GM18951 (cell line): ENCODE measurements around the gene SPPL2A.

Experiments
- POLR2A ChIP-seq: IDR thresholded peaks from 4 replicates; pipeline ENCODE4 v1.6.1; 2011; ENCODE audit warnings: mild to moderate bottlenecking; ENCODE audit not compliant: insufficient read length, insufficient read depth; ENCODE audit errors: extremely low read depth
- in situ Hi-C: fragments of 300-500 bp; cut with MboI; formaldehyde crosslinking; loops from one replicate; pipeline ENCODE4 v1.12.0; 2022; ENCODE audit warnings: low sequenced_read_pairs, mixed read lengths, inconsistent platforms; ENCODE audit not compliant: unreplicated experiment

SPPL2A gene

DNA sequence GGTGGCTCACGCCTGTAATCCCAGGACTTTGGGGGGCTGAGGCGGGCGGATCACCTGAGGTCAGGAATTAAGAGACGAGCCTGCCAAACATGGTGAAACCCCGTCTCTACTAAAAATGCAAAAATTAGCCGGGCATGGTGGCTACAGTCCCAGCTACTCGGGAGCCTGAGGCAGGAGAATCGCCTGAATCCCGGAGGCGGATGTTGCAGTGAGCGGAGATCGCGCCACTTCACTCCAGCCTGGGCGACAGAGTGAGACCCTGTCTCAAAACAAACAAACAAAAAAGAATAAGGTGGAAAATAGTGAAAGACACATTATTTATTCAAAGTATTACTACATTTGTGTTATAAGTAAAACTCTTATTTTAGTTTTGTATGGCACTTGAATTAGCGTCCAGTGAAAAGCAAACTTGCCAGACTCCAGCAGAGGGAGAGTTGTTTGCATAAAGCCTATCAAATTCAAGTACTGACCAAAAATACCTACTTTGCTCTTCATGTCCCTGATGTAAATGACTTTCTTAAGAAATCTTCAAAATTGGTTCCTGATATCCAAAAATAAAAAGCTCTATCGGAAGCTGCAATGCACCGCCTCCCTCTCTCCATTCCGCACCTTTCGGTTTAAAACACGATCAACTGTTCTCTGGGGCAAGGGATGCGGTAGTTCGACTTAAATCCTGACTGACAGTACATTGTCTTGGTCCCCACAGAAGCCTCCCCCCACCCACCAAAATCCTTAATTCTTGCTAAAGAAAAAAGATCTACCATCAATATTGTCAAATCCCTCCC lies 80.1 kb downstream of the SPPL2A start:
- in situ Hi-C loops = loop anchor here (10.0 kb wide), 1 partner anchor 219 kb away; the partner anchor contains the start of gene AP4E1
- no peak for TF ChIP-seq POLR2A

DNA sequence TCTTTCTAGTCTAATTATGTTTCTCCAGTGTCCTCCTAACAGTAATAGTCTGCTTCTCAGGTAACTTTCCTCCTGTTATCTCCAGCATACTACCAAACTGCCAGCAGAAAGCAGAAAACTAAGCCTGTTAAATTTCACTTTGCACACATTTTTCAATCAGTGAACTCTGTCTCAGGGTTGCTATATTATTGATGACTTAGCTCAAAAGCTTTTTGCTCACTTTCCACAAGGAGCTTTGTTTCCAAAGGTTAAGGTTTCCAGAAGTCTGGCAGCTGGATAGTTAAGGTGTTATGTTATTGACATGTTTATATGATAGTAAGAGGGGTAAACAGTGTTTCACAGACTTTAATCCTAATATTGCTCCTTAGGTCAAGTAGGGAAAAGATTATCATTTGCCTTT lies 84.0 kb downstream of the SPPL2A start:
- in situ Hi-C loops = loop anchor here (10.0 kb wide), 1 partner anchor 223 kb away; the partner anchor contains the start of gene AP4E1
- TF ChIP-seq POLR2A = no peak

DNA sequence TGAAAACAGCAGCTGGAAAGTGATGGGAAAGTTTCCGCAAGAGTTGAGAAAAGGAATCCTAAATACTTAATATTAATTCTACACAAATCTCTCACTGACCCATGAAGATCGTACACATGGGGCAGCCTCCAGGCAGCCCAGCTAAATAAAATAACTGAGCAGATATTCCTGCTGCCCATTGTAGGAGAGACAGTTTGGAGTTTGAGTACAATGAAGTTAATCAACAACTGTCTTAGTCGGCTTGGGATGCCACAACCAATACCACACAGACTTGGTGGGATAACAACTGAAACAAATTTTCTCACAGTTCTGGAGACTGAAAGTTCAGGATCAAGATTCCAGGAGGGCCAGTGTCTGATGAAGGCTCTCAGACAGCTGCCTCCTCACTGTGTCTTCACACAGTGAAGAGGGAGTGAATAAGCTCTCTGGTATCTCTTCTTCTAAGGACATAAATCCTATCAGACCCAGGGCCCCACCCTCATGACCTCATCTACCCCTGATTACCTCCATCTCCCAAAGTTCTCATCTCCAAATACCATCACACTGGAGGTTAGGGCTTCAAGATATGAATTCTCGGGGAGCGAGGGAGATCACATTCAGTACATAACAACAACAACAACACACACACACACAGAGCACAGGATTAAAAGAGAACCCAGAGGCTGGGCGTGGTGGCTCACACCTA lies 88.6 kb downstream of the SPPL2A start:
- in situ Hi-C loops = no loop called here
- no peak for TF ChIP-seq POLR2A

DNA sequence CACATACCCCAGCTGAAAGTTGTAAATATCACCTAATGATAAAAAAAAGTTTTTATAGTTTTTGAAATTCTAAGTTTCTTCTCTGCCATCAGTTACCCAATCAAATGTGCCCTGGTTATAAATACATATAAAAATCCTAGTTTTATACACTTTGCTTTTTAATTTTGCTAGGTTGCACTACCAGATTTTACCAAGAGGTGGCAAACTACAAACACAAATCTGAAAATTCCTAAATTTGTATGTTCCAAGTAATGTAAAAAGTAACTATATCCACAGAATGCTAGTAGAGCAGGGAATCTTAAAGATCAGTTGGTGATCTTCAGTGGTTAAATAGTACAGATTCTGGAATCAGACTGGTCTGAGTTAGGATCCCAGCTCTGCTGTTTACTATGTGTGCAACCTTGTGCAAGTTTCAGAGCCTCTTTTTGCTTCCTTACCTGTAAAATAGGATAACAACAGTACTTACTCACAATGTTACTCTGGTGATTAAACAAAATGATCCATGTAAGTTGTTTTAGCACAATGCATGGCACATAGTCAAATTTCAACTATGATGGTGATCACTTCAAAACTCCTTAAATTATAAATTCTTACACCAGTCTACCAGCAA lies 89.9 kb downstream of the SPPL2A start:
- TF ChIP-seq POLR2A = no peak
- in situ Hi-C loops = no loop called here

DNA sequence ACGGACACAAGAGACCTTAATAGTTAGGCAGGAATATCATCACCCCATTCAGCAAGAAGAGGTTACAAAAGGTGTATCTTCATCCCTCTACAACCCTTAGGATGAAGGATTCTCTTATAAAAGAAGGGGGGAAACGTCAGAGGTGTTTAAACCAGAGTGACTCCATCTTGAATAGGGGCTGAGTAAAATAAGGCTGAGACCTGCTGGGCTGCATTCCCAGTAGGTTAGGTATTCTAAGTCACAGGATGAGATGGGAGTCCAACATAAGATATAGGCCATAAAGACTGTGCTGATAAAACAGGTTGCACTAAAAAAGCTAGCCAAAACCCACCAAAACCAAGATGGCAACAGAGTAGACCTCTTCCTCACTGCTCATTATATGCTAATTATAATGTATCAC lies 95.4 kb downstream of the SPPL2A start:
- in situ Hi-C loops = no loop called here

DNA sequence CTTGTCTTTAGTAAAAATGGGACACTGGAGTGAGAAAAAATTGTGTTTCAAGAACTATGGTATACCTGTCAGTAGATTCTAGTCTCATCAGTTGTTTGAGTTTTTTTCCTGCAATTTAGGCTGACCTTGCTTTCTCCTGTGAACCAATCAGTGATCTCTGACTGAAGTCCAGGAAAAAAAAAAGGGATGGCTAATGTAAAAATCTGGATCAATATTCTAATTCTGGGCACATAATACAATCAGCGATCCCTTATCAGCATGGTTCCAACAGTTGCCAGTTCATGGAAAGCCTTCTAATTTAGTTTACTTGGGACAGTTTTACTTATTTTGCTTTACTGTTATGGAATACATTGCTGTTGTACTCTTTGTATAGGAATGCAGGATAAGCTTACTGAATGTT lies 95.9 kb downstream of the SPPL2A start:
- in situ Hi-C loops = no loop called here
- TF ChIP-seq POLR2A = no peak

More for the DNA sequence above, 95.4 kb downstream of the SPPL2A start:
- TF ChIP-seq POLR2A = no peak

DNA sequence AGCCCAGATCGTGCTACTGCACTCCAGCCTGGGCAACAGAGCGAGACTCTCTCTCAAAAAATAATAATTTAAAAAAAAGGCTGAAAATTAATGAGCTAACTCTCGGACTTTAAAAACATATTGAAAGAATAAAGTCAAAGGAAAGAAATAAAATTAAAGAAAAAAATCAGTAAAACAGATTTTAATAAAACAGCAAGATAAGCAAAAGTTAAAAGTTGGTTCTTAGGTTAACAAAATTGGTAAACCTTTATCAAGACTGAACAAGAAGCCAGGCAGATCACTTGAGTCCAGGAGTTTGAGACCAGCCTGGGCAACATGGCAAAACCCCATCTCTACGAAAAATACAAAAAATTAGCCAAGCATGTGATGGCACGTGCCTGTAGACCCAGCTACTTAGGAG lies 99.6 kb downstream of the SPPL2A start:
- in situ Hi-C loops = no loop called here
- TF ChIP-seq POLR2A = no peak

DNA sequence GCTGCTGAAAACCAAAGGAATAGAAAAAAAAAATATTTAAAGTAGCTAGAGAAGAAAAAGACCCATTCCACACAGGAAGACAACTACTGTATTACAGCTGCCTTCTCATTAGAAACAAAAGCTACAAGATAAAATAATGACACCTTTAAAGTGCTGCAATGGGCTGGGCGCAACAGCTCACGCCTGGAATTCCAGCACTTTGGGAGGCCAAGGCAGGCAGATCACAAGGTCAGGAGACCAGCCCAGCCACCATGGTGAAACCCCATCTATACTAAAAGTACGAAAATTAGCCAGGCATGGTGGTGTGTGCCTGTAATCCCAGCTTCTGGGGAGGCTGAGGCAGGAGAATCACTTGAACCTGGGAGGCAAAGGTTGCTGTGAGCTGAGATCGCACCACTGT lies 110.0 kb downstream of the SPPL2A start:
- in situ Hi-C loops = no loop called here
- no peak for TF ChIP-seq POLR2A

DNA sequence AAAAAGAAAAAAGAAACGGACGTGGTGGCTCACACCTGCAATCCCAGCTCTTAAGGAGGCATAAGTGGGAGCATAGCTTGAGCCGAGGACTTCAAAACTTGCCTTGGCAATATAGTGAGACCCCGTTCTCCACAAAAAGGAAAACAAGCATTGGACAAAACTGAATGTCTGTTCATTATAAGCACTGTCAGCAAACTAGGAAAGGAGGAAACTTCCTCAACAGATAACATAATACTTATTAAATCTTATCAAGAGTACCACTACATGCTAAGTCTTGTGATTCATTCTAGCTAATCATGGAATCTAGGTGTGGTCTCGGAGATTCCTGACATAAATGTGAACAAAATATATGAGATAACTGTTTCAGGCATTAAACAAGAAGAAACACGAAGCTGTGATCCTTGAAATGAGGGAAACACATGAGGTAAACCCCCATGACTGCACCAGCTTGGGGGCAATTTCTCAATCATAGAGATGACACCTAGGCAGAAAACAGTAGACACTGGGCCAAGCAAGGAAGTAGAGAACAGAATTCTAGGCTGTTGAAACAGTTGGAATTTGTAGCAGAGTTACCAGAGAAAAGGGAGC lies 112.3 kb downstream of the SPPL2A start:
- TF ChIP-seq POLR2A = no peak
- in situ Hi-C loops = no loop called here

DNA sequence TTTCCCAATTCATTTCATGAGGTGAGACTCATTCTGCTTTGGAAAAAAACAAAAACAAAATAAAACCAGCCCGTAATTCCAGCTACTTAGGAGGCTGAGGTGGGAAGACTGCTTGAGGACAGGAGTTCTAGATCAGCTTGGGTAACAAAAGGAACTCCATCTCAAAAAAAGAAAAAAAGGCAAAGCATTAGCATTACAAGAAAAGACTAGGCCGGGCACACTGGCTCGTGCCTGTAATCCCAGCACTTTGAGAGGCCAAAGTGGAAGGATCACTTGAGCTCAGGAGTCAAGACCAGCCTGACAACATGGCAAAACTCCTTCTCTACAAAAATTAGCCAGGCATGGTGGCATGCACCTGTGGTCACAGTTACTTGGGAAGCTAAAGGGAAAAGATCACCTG lies 112.8 kb downstream of the SPPL2A start:
- TF ChIP-seq POLR2A = no peak
- in situ Hi-C loops = no loop called here
